Central memory CD8-positive, alpha-beta T cell (primary cell): Measurements from ENCODE around the gene ZNF296.

ENCODE experiments used
- ATAC-seq: fragments of 150-1000 bp; cut with Tn5 transposase; replicated peaks from 2 replicates; pipeline ENCODE4 v1.10.0; 2022; ENCODE audit warnings: mild to moderate bottlenecking, moderate FRiP score, moderate number of reproducible peaks; ENCODE audit not compliant: poor library complexity, severe bottlenecking; ENCODE audit errors: extremely low read depth
- DNase-seq, 2 donors: peaks; one replicate each; pipeline ENCODE4 v3.0.0; 2021; ENCODE audit warnings: low spot score in 2 of 2
- H3K27ac Mint-ChIP-seq: one replicate; pipeline ENCODE4 v1.8.0; 2022; ENCODE audit warnings: low read depth, mild to moderate bottlenecking, moderate library complexity, mixed read lengths
- H3K27me3 Mint-ChIP-seq: one replicate; pipeline ENCODE4 v1.8.0; 2022; ENCODE audit warnings: mixed read lengths
- H3K36me3 Mint-ChIP-seq: one replicate; pipeline ENCODE4 v1.8.0; 2022; ENCODE audit warnings: mild to moderate bottlenecking, moderate library complexity, mixed read lengths; ENCODE audit not compliant: insufficient read depth
- H3K4me1 Mint-ChIP-seq: one replicate; pipeline ENCODE4 v1.8.0; 2022; ENCODE audit warnings: mixed read lengths
- H3K4me3 Mint-ChIP-seq: one replicate; pipeline ENCODE4 v1.8.0; 2022; ENCODE audit warnings: mild to moderate bottlenecking, moderate library complexity, mixed read lengths
- H3K9me3 Mint-ChIP-seq: one replicate; pipeline ENCODE4 v1.8.0; 2022; ENCODE audit warnings: mixed read lengths

The ZNF296 gene

DNA sequence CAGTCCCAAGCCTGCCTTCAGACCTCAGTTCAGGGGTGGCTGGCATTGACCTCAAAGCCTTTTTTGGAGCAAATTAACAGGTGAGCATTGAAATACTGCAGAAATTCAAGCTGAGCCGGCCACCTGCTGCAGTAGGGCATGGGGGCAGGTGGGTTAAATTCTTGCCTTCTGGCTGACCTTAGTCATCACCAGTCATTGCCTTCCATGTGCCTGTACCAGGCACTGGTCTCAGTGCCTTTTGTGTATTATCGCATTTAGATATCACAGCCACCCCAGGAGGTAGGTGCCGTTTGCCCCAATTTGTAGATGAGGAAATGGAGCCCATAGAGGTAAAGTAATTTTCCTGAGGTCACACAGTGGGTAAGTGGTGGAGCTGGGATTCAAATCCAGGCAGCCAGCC lies 23.9 kb upstream of the ZNF296 start:
- H3K4me3 Mint-ChIP-seq = no peak overlapping the region
- peaks cover 2% of the 10 kb centered on the region for H3K36me3 Mint-ChIP-seq
- DNase-seq (no peak), ATAC-seq (no peak)
- H3K27me3 Mint-ChIP-seq = no peaks in the 10 kb centered on the region
- H3K27ac Mint-ChIP-seq = no peak overlapping the region
- no peaks in the 10 kb centered on the region for H3K9me3 Mint-ChIP-seq
- H3K4me1 Mint-ChIP-seq = peaks cover 79% of the 10 kb centered on the region

DNA sequence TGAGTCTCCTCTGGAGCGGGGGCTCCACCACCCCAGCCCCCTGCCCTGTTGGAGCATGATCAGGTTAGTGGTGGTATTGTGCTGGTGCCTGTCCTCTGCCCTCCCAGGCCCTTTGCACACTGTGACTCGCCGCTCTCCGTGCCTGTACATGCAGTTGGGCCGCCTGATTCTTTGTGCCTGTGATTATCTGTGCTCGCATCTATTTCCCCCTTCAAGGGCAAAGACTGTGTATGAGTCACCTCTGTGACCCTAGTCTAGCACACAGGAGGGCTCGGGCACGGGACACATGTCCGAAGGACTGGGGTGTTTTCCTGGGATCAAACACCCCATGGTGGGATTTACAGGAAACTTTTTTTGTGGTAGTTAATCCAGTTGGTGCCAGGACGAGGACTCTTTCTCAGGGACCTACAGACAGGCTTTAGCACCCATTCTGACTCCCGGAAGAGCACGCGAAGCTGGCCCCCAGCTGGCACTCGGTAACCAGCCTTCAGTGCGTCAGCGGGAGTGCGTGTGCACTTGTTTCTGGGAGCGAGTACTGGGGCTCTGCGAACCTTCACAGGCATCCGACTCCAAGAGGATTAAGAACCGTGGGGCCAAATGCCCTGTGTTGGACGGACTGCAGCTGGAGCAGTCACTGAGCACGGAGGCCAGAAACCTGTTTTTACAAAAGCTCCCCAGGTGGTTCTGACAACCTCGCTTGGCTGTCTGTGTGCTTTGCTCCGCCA lies 23.4 kb upstream of the ZNF296 start:
- DNase-seq = no peak
- H3K36me3 Mint-ChIP-seq = peaks cover 2% of the 10 kb centered on the region
- H3K4me3 Mint-ChIP-seq = no peak overlapping the region
- peaks cover 78% of the 10 kb centered on the region for H3K4me1 Mint-ChIP-seq
- H3K27me3 Mint-ChIP-seq = no peaks in the 10 kb centered on the region
- no peak for ATAC-seq
- H3K9me3 Mint-ChIP-seq = no peaks in the 10 kb centered on the region
- peak overlapping the region; percentile 39 for H3K27ac Mint-ChIP-seq

DNA sequence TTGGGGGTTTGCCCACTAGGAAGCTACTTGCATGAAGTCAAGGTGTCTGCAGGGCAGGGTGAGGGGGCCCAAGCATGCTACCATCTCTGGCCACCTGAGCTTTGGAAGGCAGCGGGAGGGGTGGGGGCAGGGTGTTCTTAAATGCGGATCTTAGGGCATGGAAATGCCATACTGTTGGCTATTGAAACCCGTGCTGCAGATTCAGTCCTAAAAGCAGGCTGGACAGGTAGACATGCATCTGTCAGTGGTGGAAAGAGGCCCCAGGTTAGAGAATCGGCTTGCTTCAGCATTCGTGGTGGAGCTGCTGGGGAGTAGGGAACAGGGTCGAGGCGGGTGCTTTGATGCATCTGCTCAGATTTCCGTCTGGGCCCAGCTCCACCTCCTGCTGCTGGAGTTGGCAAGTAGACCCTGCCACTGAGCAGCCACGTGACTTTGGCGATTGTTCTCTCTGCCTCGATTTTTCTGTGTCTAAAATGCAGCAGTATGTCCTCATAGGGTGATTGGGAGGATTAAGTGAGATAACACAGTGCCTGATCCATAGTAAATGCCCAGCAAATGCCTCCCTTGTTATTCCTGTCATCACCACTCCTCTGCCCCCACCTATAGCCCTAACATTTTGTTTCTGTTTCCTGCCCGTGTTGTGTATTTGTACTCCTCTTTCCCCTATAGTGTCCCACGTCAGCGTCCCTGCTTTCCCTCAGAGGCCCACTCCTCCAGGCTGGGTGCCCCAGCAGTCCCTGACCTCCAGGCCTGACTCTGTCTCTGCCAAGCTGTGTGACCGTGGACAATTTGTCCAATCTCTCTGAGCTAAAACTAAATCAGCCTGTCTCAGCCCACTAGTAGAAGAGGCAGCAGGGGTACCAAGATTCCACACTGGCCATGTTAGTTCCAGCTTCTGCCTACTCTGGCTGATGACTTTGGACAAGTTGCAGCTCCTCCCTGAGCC lies 22.5 kb upstream of the ZNF296 start:
- peaks cover 2% of the 10 kb centered on the region for H3K36me3 Mint-ChIP-seq
- DNase-seq (no peak), ATAC-seq (no peak)
- H3K9me3 Mint-ChIP-seq = no peaks in the 10 kb centered on the region
- no peak overlapping the region for H3K4me3 Mint-ChIP-seq
- H3K4me1 Mint-ChIP-seq = peaks cover 78% of the 10 kb centered on the region
- H3K27me3 Mint-ChIP-seq = no peaks in the 10 kb centered on the region
- H3K27ac Mint-ChIP-seq = peak overlapping the region; percentile 39

DNA sequence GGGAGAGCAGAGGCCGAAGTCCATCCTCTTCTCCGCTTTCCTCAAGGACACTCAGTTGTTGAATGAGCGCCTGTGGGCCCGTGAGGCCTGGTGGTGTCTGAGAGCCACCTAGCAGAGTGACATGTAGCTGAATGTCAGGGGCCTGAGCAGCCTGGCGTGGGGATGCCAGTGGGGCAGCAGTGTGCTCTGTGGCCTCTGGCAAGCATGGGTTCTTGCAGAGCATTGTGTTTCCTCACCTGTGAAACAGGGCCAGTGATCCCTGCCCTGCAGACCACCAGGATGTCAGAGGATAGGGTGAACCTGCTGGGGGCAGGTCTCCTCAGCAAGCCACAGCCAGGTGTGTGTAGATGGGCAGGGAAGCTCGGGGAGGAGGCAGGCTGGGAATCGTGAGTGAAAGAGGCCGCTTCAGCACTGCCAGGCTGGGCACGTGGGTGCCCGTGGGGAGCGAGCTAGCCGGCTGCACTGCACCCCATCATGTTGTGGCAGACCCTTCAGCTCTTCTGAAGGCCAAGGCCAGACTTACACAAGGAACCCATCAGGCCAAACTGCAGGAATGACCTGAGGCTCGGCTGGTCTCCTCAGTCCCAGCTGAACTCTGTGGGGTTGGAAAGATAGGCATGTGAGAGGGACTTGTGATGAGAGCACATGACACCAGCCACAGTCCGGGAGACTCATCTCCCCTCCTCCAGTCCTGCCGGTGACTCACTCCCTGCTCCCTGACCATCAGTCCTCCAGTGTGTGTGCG lies 21.7 kb upstream of the ZNF296 start:
- Mint-ChIP-seq H3K36me3 (peaks cover 3% of the 10 kb centered on the region), H3K27ac (peak overlapping the region; percentile 88), H3K4me1 (peaks cover 78% of the 10 kb centered on the region), H3K9me3 (no peaks in the 10 kb centered on the region), H3K27me3 (no peaks in the 10 kb centered on the region), H3K4me3 (no peak overlapping the region)
- no peak for ATAC-seq
- DNase-seq = no peak

DNA sequence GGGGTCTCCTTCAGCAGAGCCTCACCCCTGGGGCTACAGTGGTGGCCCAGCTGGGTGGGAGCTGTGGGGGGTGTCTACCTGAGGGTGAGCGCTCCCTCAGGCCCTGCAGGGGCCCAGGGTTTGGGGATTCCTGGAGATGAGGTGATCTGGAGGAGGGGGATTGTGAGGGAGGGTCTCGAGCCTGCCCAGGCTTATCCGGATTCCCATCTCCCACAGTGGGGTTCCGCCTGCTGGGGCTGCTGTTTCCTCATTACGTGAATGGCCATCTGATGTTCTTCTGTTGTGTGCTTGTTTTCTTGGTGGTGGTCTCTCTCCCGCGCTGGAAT lies 21.1 kb upstream of the ZNF296 start:
- Mint-ChIP-seq H3K4me1 (peaks cover 83% of the 10 kb centered on the region), H3K36me3 (peaks cover 7% of the 10 kb centered on the region), H3K27ac (peak overlapping the region; percentile 88), H3K9me3 (no peaks in the 10 kb centered on the region), H3K27me3 (no peaks in the 10 kb centered on the region), H3K4me3 (no peak overlapping the region)
- no peak for DNase-seq
- ATAC-seq = no peak

DNA sequence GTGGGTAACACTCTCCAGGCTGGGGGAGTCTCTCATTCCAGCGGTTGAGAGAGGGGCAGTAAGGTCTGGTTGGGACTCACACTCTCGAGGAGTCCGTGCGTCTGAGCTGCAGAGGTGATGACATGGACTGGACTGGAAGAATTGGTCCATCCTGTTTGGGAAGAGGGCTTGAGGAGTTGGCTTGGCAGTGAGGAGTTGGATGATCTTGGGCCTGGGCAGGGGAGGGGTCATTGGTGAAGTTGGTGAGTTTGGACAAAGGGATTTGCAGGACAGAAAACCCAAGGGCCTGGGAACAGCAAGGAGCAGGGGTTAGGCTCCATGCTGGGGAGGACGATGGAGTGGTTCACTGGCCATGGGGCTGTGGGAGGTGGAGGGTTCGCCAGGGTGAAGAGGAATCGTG lies 20.4 kb upstream of the ZNF296 start:
- peak overlapping the region; percentile 88 for H3K27ac Mint-ChIP-seq
- peaks cover 11% of the 10 kb centered on the region for H3K36me3 Mint-ChIP-seq
- peaks cover 86% of the 10 kb centered on the region for H3K4me1 Mint-ChIP-seq
- H3K4me3 Mint-ChIP-seq = peak overlapping the region; percentile 14
- no peak for DNase-seq
- ATAC-seq = no peak
- H3K9me3 Mint-ChIP-seq = no peaks in the 10 kb centered on the region
- H3K27me3 Mint-ChIP-seq = no peaks in the 10 kb centered on the region

DNA sequence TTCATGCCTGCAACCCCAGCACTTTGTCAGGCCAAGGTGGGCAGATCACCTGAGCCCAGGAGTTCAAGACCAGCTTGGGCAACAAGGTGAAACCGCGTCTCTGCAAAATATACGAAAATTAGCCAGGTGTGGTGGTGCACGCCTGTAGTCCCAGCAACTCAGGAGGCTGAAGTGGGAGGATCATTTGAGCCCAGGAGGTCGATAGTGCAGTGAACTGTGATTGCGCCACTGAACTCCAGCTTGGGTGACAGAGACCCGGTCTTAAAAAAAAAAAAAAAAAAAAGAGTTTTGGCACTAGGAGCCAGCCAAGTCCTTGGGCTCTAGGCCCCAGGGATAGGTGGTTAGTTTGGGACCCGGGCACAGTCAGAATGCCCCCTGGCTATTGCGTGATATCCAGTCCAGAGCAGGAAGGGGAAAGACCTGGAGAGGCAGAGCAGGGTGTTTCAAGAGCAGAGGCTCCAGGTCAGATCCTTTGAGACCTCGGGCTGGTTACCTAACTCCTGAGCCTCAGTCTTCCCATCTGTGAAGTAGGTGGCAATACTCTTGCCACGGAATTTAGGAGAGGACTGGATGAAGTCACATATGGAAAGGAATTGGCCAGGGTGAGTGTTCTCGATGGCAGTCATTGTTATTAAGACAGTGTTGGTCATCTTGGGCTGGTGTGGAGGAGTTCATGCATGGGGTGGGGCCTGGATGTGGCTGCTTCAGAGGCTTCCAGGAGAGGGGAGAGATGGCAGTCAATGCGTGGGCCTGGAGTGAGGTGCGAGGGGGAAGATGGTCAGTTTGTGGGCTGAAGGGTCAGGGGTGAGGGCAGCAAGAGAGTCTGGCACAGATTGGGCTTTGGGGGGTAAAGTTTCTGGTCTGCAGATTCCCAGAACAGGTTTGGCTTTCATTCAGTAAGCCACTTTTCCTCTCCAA lies 19.5 kb upstream of the ZNF296 start:
- Mint-ChIP-seq H3K27ac (peak overlapping the region; percentile 88), H3K36me3 (peaks cover 16% of the 10 kb centered on the region), H3K27me3 (no peaks in the 10 kb centered on the region), H3K4me1 (peaks cover 82% of the 10 kb centered on the region), H3K9me3 (no peaks in the 10 kb centered on the region), H3K4me3 (peak overlapping the region; percentile 96)
- DNase-seq (no peak), ATAC-seq (no peak)

DNA sequence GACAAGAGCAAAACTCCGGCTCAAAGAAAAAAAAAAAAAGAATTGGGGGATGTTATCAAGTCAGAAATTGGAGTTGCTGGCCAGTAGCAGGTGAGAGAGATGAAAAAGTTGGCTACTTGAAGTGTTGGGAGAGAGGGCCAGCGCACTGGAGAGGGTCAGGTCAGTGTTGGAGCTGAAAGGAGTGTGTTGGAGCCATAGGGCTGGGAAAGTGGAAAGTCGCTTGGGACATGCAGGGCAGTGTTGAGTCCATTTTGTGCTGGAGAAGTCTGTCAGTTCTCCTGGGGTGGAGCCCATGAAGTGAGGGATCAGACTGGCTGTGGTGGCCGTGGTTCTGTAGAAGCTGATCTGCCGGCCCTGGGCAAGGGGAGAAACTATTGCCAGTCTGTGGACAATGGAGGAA lies 18.4 kb upstream of the ZNF296 start:
- H3K36me3 Mint-ChIP-seq = peaks cover 16% of the 10 kb centered on the region
- DNase-seq (no peak), ATAC-seq (no peak)
- peak overlapping the region; percentile 96 for H3K4me3 Mint-ChIP-seq
- peaks cover 79% of the 10 kb centered on the region for H3K4me1 Mint-ChIP-seq
- no peaks in the 10 kb centered on the region for H3K9me3 Mint-ChIP-seq
- H3K27me3 Mint-ChIP-seq = no peaks in the 10 kb centered on the region
- H3K27ac Mint-ChIP-seq = peak overlapping the region; percentile 57

DNA sequence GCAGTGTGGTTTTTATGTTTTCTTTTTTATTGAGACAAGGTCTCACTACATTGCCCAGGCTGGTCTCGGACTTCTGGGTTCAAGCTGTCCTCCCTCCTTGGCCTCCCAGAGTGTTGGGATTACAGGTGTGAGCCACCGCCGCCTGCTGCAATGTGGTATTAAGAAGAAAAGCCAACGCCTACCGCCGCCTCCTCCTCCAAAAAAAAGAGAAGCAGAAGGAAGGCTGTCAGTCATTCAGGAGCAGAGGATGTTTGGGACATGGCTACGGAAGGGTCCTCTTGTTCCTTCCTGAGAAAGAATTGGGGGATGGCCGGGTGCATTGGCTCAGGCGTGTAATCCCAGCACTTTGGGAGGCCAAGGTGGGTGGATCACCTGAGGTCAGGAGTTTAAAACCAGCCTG lies 17.9 kb upstream of the ZNF296 start:
- peak overlapping the region; percentile 98 for H3K27ac Mint-ChIP-seq
- no peaks in the 10 kb centered on the region for H3K9me3 Mint-ChIP-seq
- no peak for DNase-seq
- peak overlapping the region; percentile 96 for H3K4me3 Mint-ChIP-seq
- no peaks in the 10 kb centered on the region for H3K27me3 Mint-ChIP-seq
- no peak for ATAC-seq
- H3K4me1 Mint-ChIP-seq = peaks cover 76% of the 10 kb centered on the region
- H3K36me3 Mint-ChIP-seq = peaks cover 16% of the 10 kb centered on the region

DNA sequence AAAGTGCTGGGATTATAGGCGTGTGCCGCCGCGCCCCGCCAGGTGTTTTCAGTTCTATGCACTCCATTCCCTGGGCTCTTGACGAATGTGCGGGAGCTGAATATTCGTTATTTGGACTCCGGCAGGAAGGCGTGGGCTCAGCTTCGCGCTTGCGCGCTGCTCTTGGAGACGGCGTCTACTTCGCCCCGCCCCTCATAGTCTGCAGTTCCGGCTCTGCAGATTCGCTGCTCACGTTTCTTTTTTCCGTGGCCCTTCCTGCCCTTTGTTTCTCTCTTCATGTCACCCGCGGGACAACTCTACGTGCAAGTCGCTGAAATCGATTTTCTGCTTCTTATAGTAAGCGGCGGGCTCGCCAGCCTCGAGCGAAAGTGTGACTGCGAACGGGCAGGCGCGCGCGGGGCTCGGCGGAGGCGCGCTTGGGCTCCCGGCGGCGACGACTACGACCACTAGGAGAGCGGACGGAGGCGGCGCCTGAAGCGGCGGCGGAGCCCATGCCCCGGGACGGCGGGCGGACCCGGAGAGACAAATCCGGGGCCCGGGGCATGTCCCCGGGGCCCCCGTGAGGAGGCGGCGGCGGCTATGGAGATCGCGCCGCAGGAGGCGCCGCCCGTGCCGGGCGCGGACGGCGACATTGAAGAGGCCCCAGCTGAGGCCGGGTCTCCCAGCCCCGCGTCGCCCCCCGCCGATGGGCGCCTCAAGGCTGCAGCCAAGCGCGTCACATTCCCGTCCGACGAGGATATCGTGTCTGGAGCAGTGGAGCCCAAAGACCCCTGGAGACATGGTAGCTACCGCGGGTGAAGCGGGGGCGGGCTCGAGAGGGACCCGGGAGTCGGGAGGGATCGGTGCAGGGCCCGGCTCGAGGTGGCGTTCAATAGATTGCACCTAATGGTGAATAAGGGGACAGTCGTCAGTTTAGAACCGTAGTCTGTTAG lies 16.7 kb upstream of the ZNF296 start, which contains the start of gene PPP1R37:
TSS of gene PPP1R37 (plus strand) at position 433 of the 932 bp plus-strand sequence. CDS start at position 580, 147 bp downstream.
- ATAC-seq (peak; percentile 66), DNase-seq (peak; percentile 80 to 87)
- Mint-ChIP-seq H3K4me3 (peak within 1 kb of the TSS; percentile 96), H3K9me3 (no peaks in the 10 kb centered on the region), H3K4me1 (peaks cover 67% of the 10 kb centered on the region), H3K27ac (peak within 1 kb of the TSS; percentile 98), H3K36me3 (peaks cover 20% of the 10 kb centered on the region), H3K27me3 (no peaks in the 10 kb centered on the region)
